Heart left ventricle (tissue), 16 donors: ENCODE measurements around the gene ZCCHC13. TPM values are rescaled to one million over a fixed set of nuclear protein-coding genes. Genes with fewer than 3 reads are reported as not detected.

ENCODE experiments used
- ATAC-seq, 4 donors: fragments of 200-7000 bp; cut with Tn5 transposase; one replicate each; pipeline ENCODE4 v1.9.1; 2020 to 2022; ENCODE audit warnings: moderate library complexity in 4 of 4, mild to moderate bottlenecking in 3 of 4, moderate number of reproducible peaks in 1 of 4
- DNase-seq, 5 donors: peaks; one replicate each; pipeline ENCODE4 v3.0.0-alpha.2; 2020
- H3K27ac ChIP-seq, 12 donors: fragments of 200-600 bp; sonication (generic) in 4 of 12; one replicate each; pipeline versions ENCODE4 v1.5.0 to v1.8.0; 2016 to 2022; ENCODE audit warnings: mild to moderate bottlenecking in 2 of 12
- H3K27me3 ChIP-seq, 9 donors: fragments of 200-600 bp; sonication (generic) in 2 of 9; one replicate each; pipeline versions ENCODE4 v1.5.1 to v1.8.0; 2016 to 2022; ENCODE audit warnings: mild to moderate bottlenecking in 3 of 9
- H3K36me3 ChIP-seq, 9 donors: fragments of 200-600 bp; sonication (generic) in 2 of 9; one replicate each; pipeline versions ENCODE4 v1.5.0 to v1.8.0; 2018 to 2022; ENCODE audit warnings: mild to moderate bottlenecking in 2 of 9
- H3K4me1 ChIP-seq, 12 donors: fragments of 200-600 bp; sonication (generic) in 4 of 12; one replicate each; pipeline versions ENCODE4 v1.5.0 to v1.8.0; 2016 to 2022; ENCODE audit warnings: mild to moderate bottlenecking in 3 of 12
- H3K4me3 ChIP-seq, 12 donors: fragments of 200-600 bp; sonication (generic) in 4 of 12; one replicate each; pipeline versions ENCODE4 v1.5.0 to v1.8.0; 2017 to 2022; ENCODE audit warnings: mild to moderate bottlenecking in 9 of 12, moderate library complexity in 4 of 12
- H3K9me3 ChIP-seq, 12 donors: fragments of 200-600 bp; sonication (generic) in 4 of 12; one replicate each; pipeline versions ENCODE4 v1.5.0 to v1.8.0; 2016 to 2022; ENCODE audit warnings: mild to moderate bottlenecking in 1 of 12
- CTCF ChIP-seq, 12 donors: fragments of 200-600 bp; sonication (generic) in 4 of 12; IDR thresholded peaks; one replicate each; pipeline versions ENCODE4 v1.5.0 to v1.8.0; 2018 to 2022; ENCODE audit warnings: antibody characterized with exemption in 12 of 12, mild to moderate bottlenecking in 5 of 12
- POLR2A ChIP-seq, 2 donors: fragments of 450-650 bp; IDR thresholded peaks; one replicate each; pipeline ENCODE4 v1.6.1; 2017; ENCODE audit warnings: antibody characterized with exemption in 2 of 2, mild to moderate bottlenecking in 2 of 2, moderate library complexity in 2 of 2
- WGBS, 4 donors: extraction: QIAGEN DNeasy Blood & Tissue Kit in 2 of 4; methylation state at CpG; one replicate each; pipeline versions ENCODE4 v1.1.5 to v1.1.7; 2013 to 2018; 5-methylcytosine and 5-hydroxymethylcytosine counted together
- intact Hi-C, 10 donors: fragments of 100-400 bp; cut with DNase I; formaldehyde crosslinking; loops; one replicate each; pipeline versions ENCODE4 v1.11.1 to v1.14.2; 2022
- polyA plus RNA-seq, 2 donors: library from polyadenylated mRNA; stranded (reverse); fragments of 200-250 nt; gene quantifications; one replicate each; pipeline ENCODE4 v1.2.3, GENCODE V29; 2013
- total RNA-seq, 9 donors: library from RNA; depleted of rRNA in 2 of 9; stranded (reverse); fragments of >200 nt in 2 of 9; fragmentation: NEBNext Ultra II Directional in 3 of 9; extraction: Animal tissue kit (Norgen Biotek cat#: 25700) in 3 of 9; gene quantifications; one replicate each; pipeline versions ENCODE4 v1.1.0 to v1.2.4, GENCODE V29; 2016 to 2023
- donor health status: ischemic (EF 13 %, LVEDD 7.1; RV severe dilation, severe dysfunction).
- donor health status: healthy with polysubstance abuse.
- donor health status: DM: no; HTN: yes; CAD: no.
- donor health status: DM: no; HTN: no; CAD: no.
- donor health status: ischemic (EF 25% LVEDD 6.9; RV normal size, moderate dysfunction).
- donor health status: ischemic (EF 25% LVEDD 5.7; RV mildly dilated, moderate dysfunction).
- donor health status: healthy.
- donor health status: DM: yes; HTN: yes; CAD: no.
- donor health status: ischemic (EF 35%, LVEDD 5.7; RV mildly dilated, moderate dysfunction).
- donor health status: nonischemic (EF 11% LVEDD 7.7; RV severe dilation, severe dysfunction).
- donor health status: DM: yes; HTN: yes; CAD: no.
- donor health status: PGD.
- donor health status: ischemic (EF 29% LVEDD 5.4; RV normal size, mild dysfunction).
- donor health status: nonischemic (EF 23%, LVEDD 6.1; RV moderate dilation, normal function).

The ZCCHC13 gene
- total and polyA plus RNA-seq, 11 donors = not detected

GRCh38 chrX:74277846-74278245 lies 26.1 kb upstream of the ZCCHC13 start:
- no peak for ATAC-seq
- H3K36me3 ChIP-seq = peaks cover 0 to 93% (median 87%) of the 10 kb centered on the region in 9 donors
- no peak overlapping the region for H3K4me3 ChIP-seq
- TF ChIP-seq CTCF (IDR thresholded peaks at IDR 0.05) (no peak), POLR2A (IDR thresholded peaks at IDR 0.05) (no peak)
- no peaks in the 10 kb centered on the region for H3K9me3 ChIP-seq
- no peaks in the 10 kb centered on the region for H3K27me3 ChIP-seq
- 95 to 100% (median 98%) methylated on average over 1 of the region's 1 CpG for WGBS, 4 donors
- intact Hi-C loops = no loop called here
- peaks cover 0 to 5% (median 0%) of the 10 kb centered on the region in 12 donors for H3K4me1 ChIP-seq
- no peak overlapping the region for H3K27ac ChIP-seq
- no peak for DNase-seq

GRCh38 chrX:74280759-74281158 lies 23.2 kb upstream of the ZCCHC13 start:
- Histone ChIP-seq H3K27ac (no peak overlapping the region), H3K36me3 (peaks cover 0 to 83% (median 73%) of the 10 kb centered on the region in 9 donors), H3K27me3 (peaks cover 0 to 2% (median 0%) of the 10 kb centered on the region in 9 donors), H3K4me3 (no peak overlapping the region), H3K4me1 (peaks cover 0 to 25% (median 4%) of the 10 kb centered on the region in 12 donors), H3K9me3 (no peaks in the 10 kb centered on the region)
- intact Hi-C loops = loop anchor here in 1 of 10 donors (10.0 kb wide), 1 partner anchor 46 kb away; no protein-coding TSS in a partner anchor
- no peak for ATAC-seq
- 60 to 87% (median 75%) methylated on average over 3 of the region's 3 CpGs for WGBS, 4 donors
- no peak for TF ChIP-seq CTCF (IDR thresholded peaks at IDR 0.05)
- no peak for TF ChIP-seq POLR2A (IDR thresholded peaks at IDR 0.05)
- no peak for DNase-seq

- Histone ChIP-seq H3K4me1 (peaks cover 0 to 51% (median 21%) of the 10 kb centered on the region in 12 donors), H3K27ac (no peak overlapping the region), H3K27me3 (peaks cover 0 to 8% (median 0%) of the 10 kb centered on the region in 9 donors), H3K9me3 (no peaks in the 10 kb centered on the region), H3K36me3 (peaks cover 0 to 60% (median 42%) of the 10 kb centered on the region in 9 donors), H3K4me3 (no peak overlapping the region)
- TF ChIP-seq CTCF (IDR thresholded peaks at IDR 0.05) (no peak), POLR2A (IDR thresholded peaks at IDR 0.05) (no peak)
- ATAC-seq (no peak), DNase-seq (no peak)
- 7 to 20% (median 14%) methylated on average over 1 of the region's 1 CpG for WGBS, 4 donors
- intact Hi-C loops = loop anchor here in 1 of 10 donors (10.0 kb wide), 1 partner anchor 50 kb away; no protein-coding TSS in a partner anchor
Measured at GRCh38 chrX:74284391-74284952, 19.5 kb upstream of the ZCCHC13 start.

GRCh38 chrX:74286950-74287740 lies 16.8 kb upstream of the ZCCHC13 start:
- ATAC-seq (no peak), DNase-seq (no peak)
- Histone ChIP-seq H3K9me3 (no peaks in the 10 kb centered on the region), H3K4me3 (no peak overlapping the region), H3K27ac (no peak overlapping the region), H3K36me3 (peaks cover 0 to 34% (median 18%) of the 10 kb centered on the region in 9 donors), H3K27me3 (peaks cover 0 to 8% (median 0%) of the 10 kb centered on the region in 9 donors), H3K4me1 (peaks cover 0 to 53% (median 22%) of the 10 kb centered on the region in 12 donors)
- intact Hi-C loops = loop anchor here in 1 of 10 donors (10.0 kb wide), 1 partner anchor 52 kb away; no protein-coding TSS in a partner anchor
- TF ChIP-seq CTCF (IDR thresholded peaks at IDR 0.05) (no peak), POLR2A (IDR thresholded peaks at IDR 0.05) (no peak)
- 72 to 85% (median 80%) methylated on average over 5 of the region's 5 CpGs for WGBS, 4 donors
